Renal pelvis (tissue), 4 donors: Measurements from ENCODE around the gene IFNA6. TPM values are rescaled to one million over a fixed set of nuclear protein-coding genes. Genes with fewer than 3 reads are reported as not detected.

Source experiments
- DNase-seq: peaks from one replicate; pipeline ENCODE4 v3.0.0-alpha.2; 2013
- polyA plus RNA-seq, 3 donors: library from polyadenylated mRNA; unstranded; fragments of 120-200 nt; gene quantifications; one replicate each; pipeline ENCODE4 v1.2.1, GENCODE V29; 2013; ENCODE audit not compliant: insufficient read length in 3 of 3

The IFNA6 gene
- polyA plus RNA-seq, 3 donors, result not detected

DNA sequence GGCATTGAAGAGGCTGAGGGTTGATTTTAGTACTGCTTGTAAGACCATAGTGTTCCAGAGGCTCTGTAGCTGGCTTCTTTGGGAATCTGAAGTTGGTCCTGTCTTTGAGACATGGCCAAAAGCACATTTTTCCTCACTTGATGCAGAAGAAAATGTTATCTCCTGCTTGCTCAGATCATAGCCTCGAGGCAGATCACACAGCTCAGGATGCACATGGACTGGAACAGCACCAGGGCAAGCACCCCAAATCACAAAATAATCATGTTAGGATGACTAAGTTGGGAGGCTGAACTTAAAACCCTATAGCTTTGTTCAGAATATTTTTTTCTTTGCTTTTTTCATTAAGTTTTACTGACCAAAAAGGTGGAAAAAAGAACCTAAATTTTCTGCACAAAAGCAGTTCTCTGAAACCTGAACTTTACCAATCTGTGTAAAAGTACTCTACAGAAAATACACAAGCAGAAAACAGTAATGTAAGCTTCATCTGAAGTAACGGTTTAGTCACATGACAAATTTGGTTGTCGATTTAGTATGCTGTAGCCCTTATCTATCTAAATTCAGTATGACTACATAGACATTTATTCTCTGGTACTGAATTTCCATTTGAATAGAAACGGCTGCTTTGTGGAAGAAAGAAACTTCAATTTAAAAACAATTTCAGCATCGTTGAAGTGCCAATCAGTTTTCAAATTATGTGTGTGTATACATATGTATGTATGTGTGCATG is 18.8 kb downstream of the IFNA6 start:
- no peak for DNase-seq

GRCh38 chr9:21326526-21327139 is 24.1 kb downstream of the IFNA6 start:
- no peak for DNase-seq

GRCh38 chr9:21324047-21324446 is 26.6 kb downstream of the IFNA6 start:
- DNase-seq, result no peak

GRCh38 chr9:21322911-21323461 is 27.7 kb downstream of the IFNA6 start:
- no peak for DNase-seq

- no peak for DNase-seq
These were observed 30.2 kb downstream of the IFNA6 start for GRCh38 chr9:21320465-21320864.

- no peak for DNase-seq
These were observed 32.4 kb downstream of the IFNA6 start for GRCh38 chr9:21317956-21318923.

GRCh38 chr9:21316860-21317259 is 33.8 kb downstream of the IFNA6 start:
- no peak for DNase-seq

- DNase-seq, result no peak
These were observed 34.5 kb downstream of the IFNA6 start for GRCh38 chr9:21316032-21316842.

DNA sequence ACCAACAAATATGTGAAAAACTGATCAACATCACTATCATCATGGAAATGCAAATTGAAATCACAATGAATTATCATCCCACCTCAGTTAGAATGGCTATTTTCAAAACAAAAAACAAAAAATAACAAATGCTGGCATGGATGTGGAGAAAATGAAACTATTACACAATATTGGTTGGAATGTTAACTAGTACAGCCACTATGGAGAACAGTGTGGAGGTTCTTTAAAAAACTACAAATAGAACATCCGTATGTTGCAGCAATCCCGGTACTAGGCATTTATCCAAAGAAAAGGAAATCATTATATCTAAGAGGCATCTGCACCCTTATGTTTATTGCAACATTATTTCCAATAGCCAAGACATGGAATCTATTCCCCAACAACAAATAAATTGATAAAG is 36.5 kb downstream of the IFNA6 start:
- no peak for DNase-seq

- no peak for DNase-seq
These were observed 38.8 kb downstream of the IFNA6 start for GRCh38 chr9:21311889-21312288.

- DNase-seq, result no peak
These were observed 45.5 kb downstream of the IFNA6 start, which contains the start of gene IFNA5 for GRCh38 chr9:21305213-21305612. IFNA5 (minus strand) TSS chr9:21305313; CDS start chr9:21305256, 57 bp downstream.

Other genes with a start within 250 kb of the IFNA6 start
- not detected for gene IFNW1, start 209.1 kb downstream of the IFNA6 start, polyA plus RNA-seq
- gene IFNA21, start 184.2 kb downstream of the IFNA6 start, polyA plus RNA-seq, result under 1 TPM in 1 of 3 donors, not detected in 2; 0.17 TPM
- not detected for gene IFNA4, start 163.3 kb downstream of the IFNA6 start, polyA plus RNA-seq
- not detected for gene IFNA7, start 148.7 kb downstream of the IFNA6 start, polyA plus RNA-seq
- gene IFNA10, start 143.7 kb downstream of the IFNA6 start, polyA plus RNA-seq, result not detected
- not detected for gene IFNA16, start 133.6 kb downstream of the IFNA6 start, polyA plus RNA-seq
- not detected for gene IFNA17, start 122.7 kb downstream of the IFNA6 start, polyA plus RNA-seq
- gene IFNA14, start 110.9 kb downstream of the IFNA6 start, polyA plus RNA-seq, result not detected
- gene IFNA5, start 45.6 kb downstream of the IFNA6 start, polyA plus RNA-seq, result not detected
- 10 to 100 TPM; 45.4 to 49.9 (median 47.0) TPM for gene KLHL9, start 15.5 kb downstream of the IFNA6 start, polyA plus RNA-seq
- gene IFNA13, start 17.2 kb upstream of the IFNA6 start, polyA plus RNA-seq, result not detected
- not detected for gene IFNA2, start 34.5 kb upstream of the IFNA6 start, polyA plus RNA-seq
- not detected for gene IFNA8, start 58.2 kb upstream of the IFNA6 start, polyA plus RNA-seq
- not detected for gene IFNA1, start 89.6 kb upstream of the IFNA6 start, polyA plus RNA-seq
- gene IFNE, start 131.4 kb upstream of the IFNA6 start, polyA plus RNA-seq, result under 1 TPM; 0.10 to 0.49 (median 0.40) TPM